DMS114 treated with DMSO at 0.1 percent for 48 hours (cell line): Measurements from ENCODE around the gene MSN.

Experiments used
- DNase-seq: peaks from one replicate; lab custom pipeline; 2025; ENCODE audit not compliant: unreplicated experiment; lab: John Stamatoyannopoulos, UW

The MSN gene

GRCh38 chrX:65671966-65672365 lies 4.5 kb downstream of the MSN start:
- no peak for DNase-seq

GRCh38 chrX:65673857-65674203 lies 6.4 kb downstream of the MSN start:
- DNase-seq, result no peak

- DNase-seq, result no peak
These were observed 6.9 kb downstream of the MSN start for GRCh38 chrX:65674204-65674893.

GRCh38 chrX:65677954-65678469 lies 10.6 kb downstream of the MSN start:
- no peak for DNase-seq

- no peak for DNase-seq
These were observed 11.7 kb downstream of the MSN start for GRCh38 chrX:65679071-65679540.

GRCh38 chrX:65681810-65682209 lies 14.4 kb downstream of the MSN start:
- DNase-seq, result no peak

- DNase-seq, result no peak
These were observed 17.7 kb downstream of the MSN start for GRCh38 chrX:65685112-65685511.

GRCh38 chrX:65686236-65686635 lies 18.8 kb downstream of the MSN start:
- no peak for DNase-seq

GRCh38 chrX:65687367-65687766 lies 19.9 kb downstream of the MSN start:
- DNase-seq, result no peak

- no peak for DNase-seq
These were observed 21.0 kb downstream of the MSN start for GRCh38 chrX:65688403-65688871.

GRCh38 chrX:65689377-65689776 lies 21.9 kb downstream of the MSN start:
- DNase-seq, result no peak

GRCh38 chrX:65690057-65690855 lies 22.8 kb downstream of the MSN start:
- DNase-seq, result no peak

- DNase-seq, result no peak
These were observed 28.5 kb downstream of the MSN start for GRCh38 chrX:65695849-65696449.

- DNase-seq, result no peak
These were observed 29.2 kb downstream of the MSN start for GRCh38 chrX:65696613-65697012.

- no peak for DNase-seq
These were observed 29.8 kb downstream of the MSN start for GRCh38 chrX:65697211-65697641.

- DNase-seq, result no peak
These were observed 30.7 kb downstream of the MSN start for GRCh38 chrX:65697915-65698796.

- DNase-seq, result no peak
These were observed 35.5 kb downstream of the MSN start for GRCh38 chrX:65702956-65703355.

GRCh38 chrX:65705439-65705838 lies 38.0 kb downstream of the MSN start:
- DNase-seq, result no peak

- no peak for DNase-seq
These were observed 38.8 kb downstream of the MSN start for GRCh38 chrX:65706041-65706828.

- DNase-seq, result no peak
These were observed 39.7 kb downstream of the MSN start for GRCh38 chrX:65707151-65707550.
